Loucy (cell line): ENCODE data around the gene GOLM1.

Source experiments
- H2AFZ ChIP-seq: fragments of 200-600 bp; sonication (generic); 2 replicates; pipeline ENCODE4 v1.6.0; 2016; ENCODE audit warnings: antibody characterized with exemption, mild to moderate bottlenecking, low read length, moderate library complexity
- H3F3A ChIP-seq: fragments of 200-600 bp; 2 replicates; pipeline ENCODE4 v1.6.0; 2016; ENCODE audit warnings: antibody characterized with exemption, low read depth, mild to moderate bottlenecking
- H3K27me3 ChIP-seq: fragments of 200-600 bp; sonication (generic); 2 replicates; pipeline ENCODE4 v1.6.1; 2014; ENCODE audit warnings: low read length, mild to moderate bottlenecking; ENCODE audit not compliant: insufficient read depth, poor library complexity, severe bottlenecking
- H3K36me3 ChIP-seq: fragments of 200-600 bp; sonication (generic); 2 replicates; pipeline ENCODE4 v1.6.1; 2016; ENCODE audit warnings: low read length; ENCODE audit not compliant: insufficient read depth
- H3K4me1 ChIP-seq: fragments of 200-600 bp; sonication (generic); 2 replicates; pipeline ENCODE4 v1.5.1; 2014; ENCODE audit warnings: low read length, mild to moderate bottlenecking; ENCODE audit not compliant: insufficient read depth, poor library complexity, severe bottlenecking
- H3K4me2 ChIP-seq: fragments of 200-600 bp; sonication (generic); 2 replicates; pipeline ENCODE4 v1.6.0; 2014; ENCODE audit warnings: antibody characterized with exemption, low read length, low read depth, mild to moderate bottlenecking; ENCODE audit not compliant: poor library complexity, severe bottlenecking
- H3K4me3 ChIP-seq: fragments of 200-600 bp; sonication (generic); 2 replicates; pipeline ENCODE4 v1.5.1; 2014; ENCODE audit warnings: low read length, mild to moderate bottlenecking, mixed read lengths; ENCODE audit not compliant: poor library complexity, severe bottlenecking
- H3K79me2 ChIP-seq: fragments of 200-600 bp; sonication (generic); 2 replicates; pipeline ENCODE4 v1.6.1; 2014; ENCODE audit warnings: low read length; ENCODE audit not compliant: insufficient read depth
- H3K9ac ChIP-seq: fragments of 200-600 bp; sonication (generic); 2 replicates; pipeline ENCODE4 v1.6.0; 2014; ENCODE audit warnings: mild to moderate bottlenecking, low read depth, low read length, moderate library complexity; ENCODE audit not compliant: poor library complexity, severe bottlenecking
- H3K9me2 ChIP-seq: fragments of 200-600 bp; sonication (generic); replicated peaks from 2 replicates; pipeline ENCODE4 v1.6.1; 2016; ENCODE audit warnings: low read depth, low read length, mixed read lengths
- H3K9me3 ChIP-seq: fragments of 200-600 bp; sonication (generic); 2 replicates; pipeline ENCODE4 v1.6.1; 2014; ENCODE audit warnings: mild to moderate bottlenecking, antibody characterized with exemption, low read length, low read depth; ENCODE audit not compliant: insufficient read depth
- H4K20me1 ChIP-seq: fragments of 200-600 bp; sonication (generic); 2 replicates; pipeline ENCODE4 v1.6.0; 2014; ENCODE audit warnings: antibody characterized with exemption, low read length, mild to moderate bottlenecking; ENCODE audit not compliant: insufficient read depth, poor library complexity, severe bottlenecking
- CTCF ChIP-seq: fragments of 200-600 bp; sonication (generic); conservative IDR thresholded peaks from 2 replicates; pipeline ENCODE4 v1.5.1; 2014; ENCODE audit warnings: mild to moderate bottlenecking, antibody characterized with exemption, low read length
- EZH2phosphoT487 ChIP-seq: fragments of 200-600 bp; IDR thresholded peaks from 2 replicates; pipeline ENCODE4 v1.6.1; 2018; ENCODE audit warnings: antibody characterized with exemption, mild to moderate bottlenecking, moderate library complexity, borderline replicate concordance

The GOLM1 gene

DNA sequence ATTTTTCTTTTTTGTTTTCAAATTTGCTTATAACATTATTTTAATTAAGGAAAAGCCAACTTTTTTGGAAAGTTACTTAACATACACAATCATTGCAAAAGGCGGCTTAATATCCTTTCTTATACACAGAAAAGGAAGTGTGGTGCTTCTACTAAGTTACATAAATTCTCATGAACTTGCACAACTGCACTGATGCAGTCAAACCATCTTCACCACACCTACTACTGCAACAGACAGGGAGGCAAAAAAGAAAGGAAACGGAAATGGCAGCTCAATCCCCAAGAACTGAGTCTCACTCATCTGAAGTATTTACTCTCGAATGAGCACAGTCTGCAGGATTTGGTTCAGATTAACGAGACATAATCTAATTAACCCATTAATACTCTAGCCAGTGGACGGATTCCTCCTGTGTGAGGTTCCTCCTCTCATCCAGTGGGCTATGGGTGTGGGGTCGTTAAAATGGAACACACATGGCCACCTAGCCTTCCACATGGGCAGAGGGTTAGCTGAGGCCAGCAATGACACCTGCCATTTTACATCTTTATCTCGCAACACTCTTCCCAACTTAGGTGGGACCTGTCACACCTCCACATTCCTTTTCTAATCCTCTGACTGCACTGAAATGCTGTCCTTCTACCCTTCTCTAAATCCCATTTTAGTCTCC is 30.0 kb downstream of the GOLM1 start:
- H3K4me2 ChIP-seq, result no peak overlapping the region
- H4K20me1 ChIP-seq, result no peaks in the 10 kb centered on the region
- no peaks in the 10 kb centered on the region for H3K36me3 ChIP-seq
- no peaks in the 10 kb centered on the region for H3K79me2 ChIP-seq
- H3K9me2 ChIP-seq, result no peaks in the 10 kb centered on the region
- no peaks in the 10 kb centered on the region for H3K4me1 ChIP-seq
- H2AFZ ChIP-seq, result no peak overlapping the region
- TF ChIP-seq CTCF, result no peak
- TF ChIP-seq EZH2phosphoT487, result no peak
- H3K4me3 ChIP-seq, result no peak overlapping the region
- no peaks in the 10 kb centered on the region for H3K9me3 ChIP-seq
- no peak overlapping the region for H3K9ac ChIP-seq
- H3K27me3 ChIP-seq, result no peaks in the 10 kb centered on the region
- H3F3A ChIP-seq, result no peaks in the 10 kb centered on the region

DNA sequence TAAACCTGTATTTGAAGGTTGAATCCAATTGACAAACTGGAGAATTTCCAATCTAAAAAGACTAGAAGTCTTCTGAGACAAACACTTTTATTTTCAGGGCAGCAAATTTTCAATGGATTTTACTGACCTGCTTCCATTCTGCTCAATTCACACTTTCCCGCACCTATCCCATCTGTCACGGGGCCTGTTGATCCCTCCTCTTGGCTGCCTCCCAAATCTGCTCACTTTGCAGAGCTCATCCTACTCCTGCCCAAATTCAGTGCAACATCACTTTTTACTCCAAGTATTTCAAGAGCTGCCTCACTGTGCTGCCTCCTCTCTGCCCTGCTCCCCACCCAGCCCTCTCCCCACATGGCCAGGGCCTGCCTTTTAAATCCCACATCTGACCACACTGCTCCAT is 35.1 kb downstream of the GOLM1 start:
- no peaks in the 10 kb centered on the region for H3K4me1 ChIP-seq
- H3K4me3 ChIP-seq, result no peak overlapping the region
- no peaks in the 10 kb centered on the region for H3K9me2 ChIP-seq
- no peak overlapping the region for H3K9ac ChIP-seq
- no peak overlapping the region for H2AFZ ChIP-seq
- no peaks in the 10 kb centered on the region for H3K9me3 ChIP-seq
- no peaks in the 10 kb centered on the region for H4K20me1 ChIP-seq
- H3K36me3 ChIP-seq, result no peaks in the 10 kb centered on the region
- TF ChIP-seq CTCF (no peak), EZH2phosphoT487 (no peak)
- no peaks in the 10 kb centered on the region for H3K27me3 ChIP-seq
- H3K4me2 ChIP-seq, result no peak overlapping the region
- no peaks in the 10 kb centered on the region for H3K79me2 ChIP-seq
- no peaks in the 10 kb centered on the region for H3F3A ChIP-seq

GRCh38 chr9:86062845-86063693 is 36.3 kb downstream of the GOLM1 start:
- no peaks in the 10 kb centered on the region for H3K4me1 ChIP-seq
- H4K20me1 ChIP-seq, result no peaks in the 10 kb centered on the region
- H3K4me2 ChIP-seq, result no peak overlapping the region
- no peaks in the 10 kb centered on the region for H3K9me2 ChIP-seq
- H3K79me2 ChIP-seq, result no peaks in the 10 kb centered on the region
- no peaks in the 10 kb centered on the region for H3F3A ChIP-seq
- no peaks in the 10 kb centered on the region for H3K36me3 ChIP-seq
- no peak for TF ChIP-seq EZH2phosphoT487
- TF ChIP-seq CTCF, result no peak
- no peaks in the 10 kb centered on the region for H3K9me3 ChIP-seq
- no peak overlapping the region for H3K9ac ChIP-seq
- no peak overlapping the region for H2AFZ ChIP-seq
- no peaks in the 10 kb centered on the region for H3K27me3 ChIP-seq
- H3K4me3 ChIP-seq, result no peak overlapping the region
